OCI-LY7 (cell line): ENCODE data around the gene CHMP4A. TPM values are rescaled to one million over a fixed set of nuclear protein-coding genes. Genes with fewer than 3 reads are reported as not detected.

Experiments used
- BruUV-seq: library from RNA; stranded (reverse); fragments of 400-500 nt; replicated peaks from 2 replicates; lab custom pipeline; 2021; lab: Mats Ljungman, UMichigan
- CTCF ChIA-PET: fragments of 300-600 bp; sonication (Branson Sonifier 250); formaldehyde crosslinking; loops from one replicate; lab custom pipeline; 2022; ENCODE audit warnings: antibody characterized with exemption; ENCODE audit not compliant: unreplicated experiment; lab: Charles Lee
- POLR2A ChIA-PET: fragments of 300-600 bp; sonication (Branson Sonifier 250); formaldehyde crosslinking; loops from one replicate; lab custom pipeline; 2022; ENCODE audit warnings: antibody characterized with exemption; lab: Charles Lee
- DNase-seq: peaks from one replicate; pipeline ENCODE4 v3.0.0-alpha.2; 2015; ENCODE audit warnings: low spot score
- H2AFZ ChIP-seq: fragments of 200-600 bp; sonication (generic), shearing (Covaris generic); 2 replicates; pipeline ENCODE4 v1.6.1; 2014; ENCODE audit warnings: mild to moderate bottlenecking, antibody characterized with exemption, low read length, moderate library complexity
- H3K27ac ChIP-seq: fragments of 200-600 bp; sonication (generic); 2 replicates; pipeline ENCODE4 v1.5.1; 2014; ENCODE audit warnings: mixed run types, low read depth, mild to moderate bottlenecking, moderate library complexity, low read length, inconsistent platforms; ENCODE audit not compliant: poor library complexity, severe bottlenecking
- H3K36me3 ChIP-seq: fragments of 200-600 bp; sonication (generic); 2 replicates; pipeline ENCODE4 v1.6.1; 2014; ENCODE audit warnings: mild to moderate bottlenecking, antibody characterized with exemption, low read length, moderate library complexity, mixed read lengths; ENCODE audit not compliant: insufficient read depth
- H3K4me1 ChIP-seq: fragments of 200-600 bp; sonication (generic); 2 replicates; pipeline ENCODE4 v1.5.1; 2014; ENCODE audit warnings: mild to moderate bottlenecking, low read length; ENCODE audit not compliant: insufficient read depth, poor library complexity, severe bottlenecking
- H3K4me2 ChIP-seq: fragments of 200-600 bp; sonication (generic); 2 replicates; pipeline ENCODE4 v1.6.1; 2014; ENCODE audit warnings: mild to moderate bottlenecking, low read length
- H3K4me3 ChIP-seq: fragments of 200-600 bp; sonication (generic); 2 replicates; pipeline ENCODE4 v1.5.1; 2014; ENCODE audit warnings: mild to moderate bottlenecking, low read depth, low read length; ENCODE audit not compliant: poor library complexity, severe bottlenecking
- H3K79me2 ChIP-seq: fragments of 200-600 bp; sonication (generic); 2 replicates; pipeline ENCODE4 v1.6.1; 2016; ENCODE audit warnings: low read depth, mild to moderate bottlenecking, low read length, moderate library complexity, mixed read lengths; ENCODE audit not compliant: insufficient read depth
- H3K9me2 ChIP-seq: fragments of 200-600 bp; sonication (generic); 2 replicates; pipeline ENCODE4 v1.6.1; 2016; ENCODE audit warnings: mild to moderate bottlenecking, low read length, mixed read lengths; ENCODE audit not compliant: insufficient read depth
- H3K9me3 ChIP-seq: fragments of 200-600 bp; sonication (generic); 2 replicates; pipeline ENCODE4 v1.6.1; 2014; ENCODE audit warnings: mild to moderate bottlenecking, mixed run types, low read length, mixed read lengths
- H4K20me1 ChIP-seq: fragments of 200-600 bp; sonication (generic); 2 replicates; pipeline ENCODE4 v1.6.1; 2014; ENCODE audit warnings: mild to moderate bottlenecking, antibody characterized with exemption, low read length, moderate library complexity, mixed read lengths; ENCODE audit not compliant: insufficient read depth
- EZH2phosphoT487 ChIP-seq: fragments of 200-600 bp; sonication (generic); IDR thresholded peaks from 2 replicates; pipeline ENCODE4 v1.6.1; 2018; ENCODE audit warnings: low read depth, borderline replicate concordance, mild to moderate bottlenecking, mixed run types, antibody characterized with exemption, low read length, moderate library complexity, mixed read lengths
- intact Hi-C: fragments of 100-400 bp; cut with micrococcal nuclease; formaldehyde crosslinking; loops from one replicate; pipeline ENCODE4 v1.10.0; 2022; ENCODE audit not compliant: unreplicated experiment
- total RNA-seq, 2 experiments: library from RNA; depleted of rRNA in 1 of 2; stranded (reverse); fragments of >200 nt in 1 of 2; shearing (Covaris generic) in 1 of 2; gene quantifications; 2 replicates each; pipeline ENCODE4 v1.2.3, GENCODE V29; 2014 to 2022
- TF ChIP-seq, protein P1 (sequence below): fragments of 200-600 bp; sonication (generic); conservative IDR thresholded peaks from 2 replicates; pipeline ENCODE4 v1.5.1; 2014; ENCODE audit warnings: mild to moderate bottlenecking, antibody characterized with exemption, low read length, moderate library complexity, mixed read lengths

Gene CHMP4A
- total RNA-seq, 2 experiments from 2014 or later = 48.5 to 72.9 TPM

DNA sequence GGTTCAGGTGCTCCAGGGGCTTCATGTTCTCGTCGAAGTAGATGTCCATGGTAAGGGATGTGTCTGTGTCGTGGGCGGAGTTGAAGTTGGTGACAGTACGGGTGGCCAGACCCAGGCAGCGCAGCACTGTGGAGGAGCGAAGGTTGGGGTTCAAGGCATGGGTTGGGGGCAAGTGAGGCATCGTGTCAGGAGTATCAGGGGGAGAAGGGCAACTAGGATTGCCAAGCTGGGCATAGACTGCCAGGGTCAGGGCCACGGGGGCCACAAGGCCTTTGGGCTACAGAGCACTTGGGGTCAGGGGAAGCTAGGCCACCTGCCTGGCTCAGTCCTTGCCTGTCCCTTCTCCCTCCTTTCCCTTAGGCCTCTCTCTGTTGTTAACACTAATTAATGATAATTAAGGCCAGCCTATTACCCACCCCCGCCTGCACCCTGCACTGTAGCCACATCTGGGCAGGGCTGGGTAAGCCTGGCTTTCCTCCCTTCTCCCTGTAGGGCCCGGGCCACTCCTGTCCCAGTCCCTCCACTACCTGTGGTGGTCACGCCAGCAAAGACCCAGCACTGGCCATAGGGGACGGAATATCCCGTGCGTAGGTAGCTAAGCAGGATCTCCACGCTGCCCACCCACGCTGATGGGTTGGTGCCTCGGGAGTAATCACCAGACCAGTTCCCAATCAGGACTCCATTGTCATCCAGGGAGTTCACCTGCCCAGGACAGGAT is 45.4 kb upstream of the CHMP4A start:
- H4K20me1 ChIP-seq = no peaks in the 10 kb centered on the region
- no peak overlapping the region for H3K4me2 ChIP-seq
- H3K9me3 ChIP-seq = no peaks in the 10 kb centered on the region
- H3K36me3 ChIP-seq = no peaks in the 10 kb centered on the region
- intact Hi-C loops = no loop called here
- POLR2A ChIA-PET = no interaction called here
- BruUV-seq = no TSS peak
- peaks cover 3% of the 10 kb centered on the region for H3K4me1 ChIP-seq
- no peaks in the 10 kb centered on the region for H3K9me2 ChIP-seq
- no peak overlapping the region for H3K4me3 ChIP-seq
- DNase-seq = no peak
- no peak overlapping the region for H2AFZ ChIP-seq
- no peak overlapping the region for H3K27ac ChIP-seq
- H3K79me2 ChIP-seq = no peaks in the 10 kb centered on the region
- CTCF ChIA-PET = no interaction called here
- TF ChIP-seq, protein P1, sequence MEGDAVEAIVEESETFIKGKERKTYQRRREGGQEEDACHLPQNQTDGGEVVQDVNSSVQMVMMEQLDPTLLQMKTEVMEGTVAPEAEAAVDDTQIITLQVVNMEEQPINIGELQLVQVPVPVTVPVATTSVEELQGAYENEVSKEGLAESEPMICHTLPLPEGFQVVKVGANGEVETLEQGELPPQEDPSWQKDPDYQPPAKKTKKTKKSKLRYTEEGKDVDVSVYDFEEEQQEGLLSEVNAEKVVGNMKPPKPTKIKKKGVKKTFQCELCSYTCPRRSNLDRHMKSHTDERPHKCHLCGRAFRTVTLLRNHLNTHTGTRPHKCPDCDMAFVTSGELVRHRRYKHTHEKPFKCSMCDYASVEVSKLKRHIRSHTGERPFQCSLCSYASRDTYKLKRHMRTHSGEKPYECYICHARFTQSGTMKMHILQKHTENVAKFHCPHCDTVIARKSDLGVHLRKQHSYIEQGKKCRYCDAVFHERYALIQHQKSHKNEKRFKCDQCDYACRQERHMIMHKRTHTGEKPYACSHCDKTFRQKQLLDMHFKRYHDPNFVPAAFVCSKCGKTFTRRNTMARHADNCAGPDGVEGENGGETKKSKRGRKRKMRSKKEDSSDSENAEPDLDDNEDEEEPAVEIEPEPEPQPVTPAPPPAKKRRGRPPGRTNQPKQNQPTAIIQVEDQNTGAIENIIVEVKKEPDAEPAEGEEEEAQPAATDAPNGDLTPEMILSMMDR = no peak
- no peak for TF ChIP-seq EZH2phosphoT487

DNA sequence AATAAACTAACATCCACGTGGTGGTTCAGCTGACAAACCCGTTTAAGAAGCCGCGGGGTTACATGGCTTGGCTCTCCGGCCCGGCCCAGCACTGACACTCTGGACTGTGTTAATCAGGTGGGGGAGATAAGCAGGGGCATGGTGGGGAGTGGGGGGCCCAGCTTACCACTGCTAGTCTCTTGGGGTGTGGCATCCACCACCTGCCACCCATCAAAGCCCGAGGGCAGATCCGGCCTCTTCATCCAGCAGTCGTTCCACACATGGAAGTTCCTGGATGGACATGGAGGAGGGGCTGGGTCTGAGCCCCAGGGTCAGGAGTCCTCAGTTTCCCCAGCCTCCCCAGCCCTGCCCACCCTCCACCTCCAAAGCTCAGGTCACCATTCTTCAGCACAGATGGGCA is 44.8 kb upstream of the CHMP4A start:
- intact Hi-C loops = no loop called here
- ChIA-PET POLR2A (no interaction called here), CTCF (no interaction called here)
- TF ChIP-seq EZH2phosphoT487 = no peak
- TF ChIP-seq, protein P1 = no peak
- Histone ChIP-seq H3K9me2 (no peaks in the 10 kb centered on the region), H3K27ac (no peak overlapping the region), H3K36me3 (no peaks in the 10 kb centered on the region), H3K4me1 (no peaks in the 10 kb centered on the region), H3K9me3 (no peaks in the 10 kb centered on the region), H3K4me3 (no peak overlapping the region), H4K20me1 (no peaks in the 10 kb centered on the region), H3K79me2 (no peaks in the 10 kb centered on the region), H3K4me2 (no peak overlapping the region), H2AFZ (no peak overlapping the region)
- DNase-seq = no peak
- BruUV-seq = no TSS peak

GRCh38 chr14:24256960-24257359 is 43.7 kb upstream of the CHMP4A start:
- no peak for DNase-seq
- ChIA-PET POLR2A (interaction anchor here (1.1 kb wide), 1 partner anchor 13 kb away, joined by 3 read pairs; no protein-coding TSS in a partner anchor), CTCF (no interaction called here)
- H3K4me3 ChIP-seq = no peak overlapping the region
- no peaks in the 10 kb centered on the region for H3K9me3 ChIP-seq
- no peaks in the 10 kb centered on the region for H3K9me2 ChIP-seq
- H3K79me2 ChIP-seq = no peaks in the 10 kb centered on the region
- intact Hi-C loops = no loop called here
- no peak overlapping the region for H3K27ac ChIP-seq
- TF ChIP-seq, protein P1 = no peak
- no peak for TF ChIP-seq EZH2phosphoT487
- no peaks in the 10 kb centered on the region for H3K36me3 ChIP-seq
- no peak overlapping the region for H2AFZ ChIP-seq
- no peaks in the 10 kb centered on the region for H3K4me1 ChIP-seq
- H4K20me1 ChIP-seq = no peaks in the 10 kb centered on the region
- no TSS peak for BruUV-seq
- H3K4me2 ChIP-seq = no peak overlapping the region
